NCI-H2029 (cell line): ENCODE data around the gene IQCH.
A peak's percentile ranks its signal among the peaks of the same experiment; 100 is the strongest.

Source experiments
- DNase-seq: peaks from one replicate; lab custom pipeline; 2025; lab: John Stamatoyannopoulos, UW

Gene IQCH

DNA sequence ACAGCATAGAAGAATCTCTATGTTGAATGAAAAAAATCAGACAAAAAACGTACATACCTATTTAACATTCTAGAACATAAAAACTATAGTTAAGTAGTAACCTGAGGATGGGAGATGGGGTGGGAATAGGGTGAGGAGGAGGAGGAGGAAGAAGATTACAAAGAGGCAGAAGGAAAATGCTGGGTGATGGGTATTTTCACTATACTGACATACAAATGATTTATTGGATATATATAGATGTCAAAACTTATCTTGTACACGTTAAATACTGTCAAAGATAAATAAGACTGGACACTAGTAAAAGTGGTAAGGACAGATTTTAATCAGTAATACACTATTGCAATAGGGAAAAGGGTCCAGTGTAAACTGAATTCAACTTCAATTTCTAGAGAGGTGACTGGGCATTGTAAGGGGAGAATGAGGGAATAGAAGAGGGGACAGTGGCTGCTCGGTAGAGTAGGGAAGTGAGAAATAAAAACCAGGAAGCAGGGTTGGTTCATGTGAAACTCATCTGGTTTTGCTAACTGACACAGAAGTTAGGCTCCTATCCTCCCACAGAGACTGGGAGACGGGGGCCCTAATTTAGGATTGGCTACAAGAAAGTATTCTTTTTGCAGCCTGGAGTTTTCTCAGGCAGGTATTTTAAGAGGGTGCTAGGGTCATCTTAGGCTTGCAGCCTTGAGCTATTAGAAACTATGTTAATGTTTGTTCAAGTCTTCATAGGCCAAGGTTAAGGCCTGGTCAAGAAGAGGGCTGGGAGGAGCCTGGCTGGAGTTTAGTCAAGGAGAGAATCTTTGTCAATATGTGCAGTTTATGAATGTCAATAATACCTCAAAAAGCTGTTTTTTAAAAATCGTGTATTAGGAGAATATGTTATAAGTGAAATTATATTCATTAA lies 251.3 kb downstream of the IQCH start:
- DNase-seq: no peak

DNA sequence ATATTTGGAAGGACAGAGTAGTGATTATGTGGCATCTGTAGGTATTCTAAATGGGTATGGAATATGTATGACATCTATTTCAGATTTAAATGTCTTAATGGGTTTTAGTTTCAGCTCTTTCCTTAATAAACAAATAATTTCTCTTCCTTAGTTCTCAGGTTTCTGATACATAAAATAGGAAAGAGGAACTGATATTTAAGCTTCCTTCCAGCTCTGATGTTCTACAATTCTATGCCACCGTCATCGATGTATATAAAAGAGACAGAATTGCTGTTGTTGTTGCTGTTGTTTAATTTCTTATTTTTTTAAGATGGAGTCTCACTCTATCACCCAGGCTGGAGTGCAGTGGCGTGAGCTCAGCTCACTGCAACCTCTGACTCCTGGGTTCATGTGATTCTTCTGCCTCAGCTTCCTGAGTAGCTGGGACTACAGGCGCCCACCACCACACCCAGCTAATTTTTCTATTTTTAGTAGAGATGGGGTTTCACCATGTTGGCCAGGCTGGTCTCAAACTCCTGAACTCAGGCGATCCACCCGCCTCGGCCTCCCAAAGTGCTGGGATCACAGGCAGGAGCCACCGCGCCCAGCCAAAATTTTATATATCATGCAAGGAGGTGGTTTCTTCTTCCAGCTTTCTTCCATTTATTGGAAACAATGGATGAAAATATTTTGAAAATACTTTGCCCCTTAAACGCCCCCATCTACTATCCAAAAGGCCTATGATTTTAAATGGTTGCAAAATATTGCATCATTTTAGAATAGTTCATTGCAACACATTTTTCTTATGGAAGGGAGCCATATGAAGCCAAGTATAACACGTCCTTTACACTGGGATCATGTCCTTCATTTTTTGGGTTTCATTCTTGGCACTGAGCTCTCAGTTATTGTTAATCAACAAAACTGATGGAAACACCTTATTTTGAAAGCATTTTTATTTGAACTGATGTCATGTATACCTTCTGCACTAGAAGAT lies 252.5 kb downstream of the IQCH start:
- no peak for DNase-seq

- no peak for DNase-seq
Measured at GRCh38 chr15:67508407-67508806, 253.8 kb downstream of the IQCH start.

GRCh38 chr15:67509918-67510317 lies 255.3 kb downstream of the IQCH start:
- DNase-seq: no peak

- DNase-seq: no peak
Measured at GRCh38 chr15:67510597-67511190, 256.1 kb downstream of the IQCH start.

DNA sequence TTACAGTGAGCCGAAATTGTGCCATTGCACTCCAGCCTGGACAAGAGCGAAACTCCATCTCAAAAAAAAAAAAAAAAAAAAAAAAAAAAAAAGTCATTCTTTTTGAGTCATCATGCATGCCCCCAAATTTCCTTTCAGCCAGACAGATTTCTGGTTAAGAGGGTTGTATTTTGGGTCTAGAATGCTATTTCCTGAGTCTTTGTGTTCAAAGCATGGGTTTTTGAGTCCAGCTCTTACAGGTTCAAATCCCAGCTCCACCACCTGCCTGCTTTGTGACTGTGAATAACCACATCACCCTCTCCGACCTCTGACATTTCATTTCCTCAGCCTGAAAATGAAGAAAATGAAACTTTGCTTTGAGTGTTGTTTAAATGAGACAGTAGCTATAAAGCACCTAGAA lies 257.0 kb downstream of the IQCH start:
- no peak for DNase-seq

- DNase-seq: no peak
Measured at GRCh38 chr15:67512140-67512539, 257.6 kb downstream of the IQCH start.

DNA sequence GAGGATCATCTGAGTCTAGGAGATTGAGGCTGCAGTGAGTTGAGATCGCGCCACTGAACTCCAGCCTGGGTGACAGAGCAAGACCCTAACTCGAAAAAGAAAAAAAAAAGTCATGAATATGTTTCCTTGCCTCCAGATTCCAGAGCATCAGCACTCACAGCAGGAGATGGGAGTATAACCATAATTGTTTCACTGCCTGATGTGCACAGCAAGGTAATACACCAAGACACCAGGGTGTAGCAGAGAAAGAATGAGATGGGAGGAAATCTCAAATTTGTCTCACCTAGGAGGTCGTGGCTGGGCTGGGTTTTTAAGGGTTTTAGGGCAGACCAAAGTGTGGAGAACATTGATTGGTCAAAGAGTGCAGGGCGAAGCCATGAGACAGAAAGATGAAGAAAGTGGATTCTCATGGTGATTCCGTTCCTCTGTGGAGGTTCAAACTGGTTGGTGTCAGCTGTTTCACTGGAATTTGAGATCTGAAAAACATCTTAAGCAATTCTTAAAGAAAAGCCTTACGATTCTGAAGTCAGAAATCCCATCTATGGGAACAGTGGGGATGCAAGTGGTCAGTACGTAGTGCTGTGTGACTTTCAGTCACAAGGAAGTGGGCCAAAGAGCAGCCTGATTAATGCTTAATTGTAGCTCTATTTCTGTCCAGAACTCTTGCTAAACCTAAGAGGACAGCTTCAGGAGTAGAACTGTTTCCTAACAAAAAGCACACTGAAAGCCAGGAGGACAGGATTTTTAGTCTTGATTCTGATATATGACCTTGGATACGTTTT lies 258.5 kb downstream of the IQCH start:
- no peak for DNase-seq

- no peak for DNase-seq
Measured at GRCh38 chr15:67515090-67515489, 260.5 kb downstream of the IQCH start.

DNA sequence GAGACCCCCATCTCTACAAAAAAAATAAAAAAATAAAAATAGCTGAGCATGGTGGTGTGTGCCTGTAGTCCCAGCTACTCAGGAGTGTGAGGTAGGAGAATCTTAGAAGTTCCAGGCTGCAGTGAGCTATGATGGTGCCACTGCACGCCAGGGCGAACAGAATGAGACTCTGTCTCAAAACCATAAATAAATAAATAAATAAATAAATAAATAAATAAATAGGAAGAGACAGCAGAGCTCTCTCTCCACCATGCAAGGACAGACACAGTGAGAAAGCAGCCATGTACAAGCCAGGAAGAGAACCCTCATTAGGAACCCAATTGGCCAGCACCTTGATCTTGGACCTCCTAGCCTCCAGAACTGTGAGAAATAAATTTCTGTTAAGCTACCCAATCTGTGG lies 261.0 kb downstream of the IQCH start:
- DNase-seq: no peak

GRCh38 chr15:67520321-67521028 lies 265.9 kb downstream of the IQCH start:
- no peak for DNase-seq

DNA sequence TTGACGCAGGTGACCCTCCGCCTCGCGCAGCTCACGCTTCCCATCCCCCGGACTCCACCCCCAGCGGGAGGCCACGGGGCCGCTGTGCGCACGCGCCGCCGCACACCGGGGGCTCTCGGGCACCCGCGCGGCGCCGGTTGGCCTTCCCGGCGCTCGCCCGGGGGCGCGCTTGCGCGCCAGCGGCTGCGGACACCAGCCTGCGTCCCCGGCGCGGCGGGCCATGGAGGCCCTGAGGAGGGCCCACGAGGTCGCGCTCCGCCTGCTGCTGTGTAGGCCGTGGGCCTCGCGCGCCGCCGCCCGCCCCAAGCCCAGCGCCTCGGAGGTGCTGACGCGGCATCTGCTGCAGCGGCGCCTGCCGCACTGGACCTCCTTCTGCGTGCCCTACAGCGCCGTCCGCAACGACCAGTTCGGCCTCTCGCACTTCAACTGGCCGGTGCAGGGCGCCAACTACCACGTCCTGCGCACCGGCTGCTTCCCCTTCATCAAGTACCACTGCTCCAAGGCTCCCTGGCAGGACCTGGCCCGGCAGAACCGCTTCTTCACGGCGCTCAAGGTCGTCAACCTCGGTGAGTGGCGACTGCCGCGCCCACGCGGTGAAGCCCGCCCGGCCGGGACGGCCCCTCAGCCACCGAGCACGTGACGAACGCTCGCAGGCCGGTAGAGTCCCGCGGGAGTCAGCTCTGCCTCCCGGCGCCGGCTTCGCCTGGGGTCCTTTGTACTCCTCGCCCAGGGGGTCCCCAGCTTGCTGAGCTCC lies 266.6 kb downstream of the IQCH start, which contains the start of gene C15orf61:
TSS of gene C15orf61 (plus strand) at position 103 of the 754 bp plus-strand sequence. CDS start at position 221, 118 bp downstream.
- DNase-seq: peak; percentile 76

GRCh38 chr15:67521783-67522568 lies 267.4 kb downstream of the IQCH start:
- DNase-seq: no peak

GRCh38 chr15:67523330-67523729 lies 268.7 kb downstream of the IQCH start:
- DNase-seq: no peak

DNA sequence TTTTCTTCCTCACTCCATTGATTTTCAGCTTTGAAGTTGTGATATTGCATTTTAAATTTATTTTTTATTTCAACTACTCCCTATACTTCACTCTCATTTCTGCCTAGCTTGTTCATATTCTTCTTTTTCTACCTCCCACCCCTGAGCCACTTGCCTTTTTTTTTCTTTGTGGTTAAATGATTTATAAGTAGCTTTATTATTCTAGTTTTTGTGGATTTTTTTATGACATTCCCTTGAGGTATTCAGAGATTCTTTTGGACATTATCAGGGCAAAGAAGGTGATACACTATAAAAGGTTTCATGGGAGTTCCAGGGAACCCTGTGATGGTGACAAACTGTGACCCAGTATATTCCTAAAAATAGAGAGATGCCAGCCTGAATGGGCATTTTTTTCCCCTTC lies 269.6 kb downstream of the IQCH start:
- DNase-seq: no peak

DNA sequence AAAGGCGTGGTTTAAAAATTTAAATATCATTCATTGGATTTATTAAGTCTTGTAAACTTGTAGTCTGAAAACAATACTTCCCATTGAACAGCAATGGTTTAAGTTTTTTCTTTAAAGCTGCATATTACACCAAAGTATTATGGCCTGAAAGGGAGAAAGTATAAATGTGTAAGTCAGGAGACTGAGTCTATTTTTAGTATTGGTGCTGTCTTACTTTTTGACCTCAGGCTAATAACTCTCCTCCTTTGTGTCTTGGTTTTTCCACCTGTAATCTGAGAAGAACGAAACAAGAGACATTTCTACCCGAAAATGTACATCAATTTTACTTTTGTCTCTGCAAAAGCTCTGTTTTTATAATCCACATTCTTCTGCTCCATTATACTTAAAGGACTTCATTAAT lies 273.9 kb downstream of the IQCH start:
- DNase-seq: no peak

DNA sequence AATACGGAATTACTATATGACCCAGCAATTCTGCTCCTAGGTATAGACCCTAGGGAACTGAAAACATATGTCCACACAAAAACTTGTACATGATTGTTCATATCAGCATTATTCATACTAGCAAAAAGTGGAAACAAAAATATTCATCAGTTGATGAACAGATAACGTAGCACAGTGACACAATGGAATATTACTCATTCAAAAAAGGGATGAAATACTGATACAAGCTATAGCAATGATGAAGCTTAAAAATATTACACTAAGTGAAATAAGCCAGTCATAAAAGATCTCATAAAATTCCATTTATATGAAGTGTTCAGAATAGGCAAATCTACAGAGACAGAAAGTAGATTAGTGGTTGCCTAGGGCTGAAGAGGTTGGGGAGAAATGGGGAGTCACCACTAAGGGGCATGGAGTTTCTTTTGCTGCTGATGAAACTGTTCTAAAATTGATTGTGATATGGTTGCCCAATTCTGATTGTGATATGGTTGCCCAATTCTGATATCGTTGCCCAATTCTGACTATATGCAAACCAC lies 276.9 kb downstream of the IQCH start:
- DNase-seq: no peak

DNA sequence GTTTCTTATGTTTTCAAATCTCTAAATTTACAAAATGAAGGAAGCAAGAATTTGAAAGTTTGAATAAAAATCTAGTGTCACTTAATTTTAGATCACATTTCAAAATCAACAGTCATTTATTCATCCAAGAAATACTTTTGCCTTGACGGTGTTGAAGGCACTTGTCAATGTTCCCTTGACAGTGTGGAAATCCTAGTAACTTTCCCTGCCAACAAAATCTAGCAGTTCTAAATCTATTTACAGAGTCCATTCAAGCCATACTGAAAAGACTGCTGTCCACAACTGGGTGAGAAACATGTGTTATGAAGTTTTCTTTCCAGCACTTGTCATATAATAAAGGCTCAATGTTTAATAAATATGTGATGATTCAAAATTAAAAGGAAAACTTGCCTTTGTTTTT lies 279.3 kb downstream of the IQCH start:
- DNase-seq: no peak

DNA sequence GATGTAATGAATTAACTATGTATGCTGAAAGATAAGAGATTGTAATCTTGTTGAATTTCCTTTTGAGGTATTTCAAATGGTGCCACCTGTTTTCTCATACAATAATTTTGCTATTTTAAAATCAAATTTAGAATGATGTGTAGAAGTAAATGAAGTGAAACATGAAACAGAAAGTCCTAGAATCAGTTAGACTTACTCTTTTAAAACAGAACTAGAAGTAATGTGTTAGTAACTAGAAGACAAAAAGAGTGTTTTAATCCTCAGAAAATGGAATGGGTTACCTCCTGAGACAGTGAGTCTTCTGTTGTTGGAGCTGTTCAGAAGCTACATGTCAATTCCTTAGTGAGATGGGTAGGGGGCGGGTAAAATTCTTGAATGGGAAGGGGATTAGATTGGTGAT lies 279.8 kb downstream of the IQCH start:
- no peak for DNase-seq
